HG03460 (cell line): Measurements from ENCODE around the gene TECPR1.

Experiments used
- ATAC-seq: cut with Tn5 transposase; IDR thresholded peaks from one replicate; pipeline ENCODE4 v1.9.1; 2021; ENCODE audit not compliant: unreplicated experiment

The TECPR1 gene

GRCh38 chr7:98196706-98197605 is 55.1 kb downstream of the TECPR1 start:
- no peak for ATAC-seq

DNA sequence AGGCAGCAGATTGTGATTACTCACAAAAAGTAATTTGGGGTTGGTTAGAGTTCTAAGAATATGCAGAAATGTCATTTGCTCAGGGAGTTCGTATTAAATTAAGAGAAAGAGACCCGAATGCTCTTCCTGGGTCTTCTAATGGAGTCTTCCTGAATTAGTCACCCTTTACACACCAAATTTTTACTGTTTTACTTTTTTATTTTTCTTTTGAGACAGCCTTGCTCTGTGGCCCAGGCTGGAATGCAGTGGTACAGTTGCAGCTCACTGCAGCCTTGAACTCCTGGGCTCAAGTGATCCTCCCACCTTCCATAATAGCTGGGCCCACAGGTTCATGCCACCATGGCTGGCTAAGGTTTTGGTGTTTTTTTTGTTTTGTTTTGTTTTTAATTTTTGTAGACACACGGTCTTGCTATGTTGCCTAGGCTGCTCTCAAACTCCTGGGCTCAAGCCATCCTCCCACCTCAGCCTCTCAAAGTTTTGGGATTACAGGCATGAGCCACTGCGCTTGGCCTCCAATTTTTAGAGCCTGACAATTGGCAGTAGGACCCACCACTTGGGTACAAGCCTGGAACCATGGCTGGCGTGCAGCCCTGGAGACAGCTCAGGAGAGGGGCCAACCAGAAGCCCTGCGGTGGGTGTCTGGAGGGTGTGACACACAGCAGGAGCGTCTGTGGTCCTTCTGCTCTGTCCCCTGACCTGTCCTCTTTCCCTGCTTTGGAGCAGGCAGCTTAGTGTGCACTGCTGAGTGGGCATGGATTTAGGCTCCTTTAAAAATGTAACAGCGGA is 57.2 kb downstream of the TECPR1 start:
- ATAC-seq: no peak

DNA sequence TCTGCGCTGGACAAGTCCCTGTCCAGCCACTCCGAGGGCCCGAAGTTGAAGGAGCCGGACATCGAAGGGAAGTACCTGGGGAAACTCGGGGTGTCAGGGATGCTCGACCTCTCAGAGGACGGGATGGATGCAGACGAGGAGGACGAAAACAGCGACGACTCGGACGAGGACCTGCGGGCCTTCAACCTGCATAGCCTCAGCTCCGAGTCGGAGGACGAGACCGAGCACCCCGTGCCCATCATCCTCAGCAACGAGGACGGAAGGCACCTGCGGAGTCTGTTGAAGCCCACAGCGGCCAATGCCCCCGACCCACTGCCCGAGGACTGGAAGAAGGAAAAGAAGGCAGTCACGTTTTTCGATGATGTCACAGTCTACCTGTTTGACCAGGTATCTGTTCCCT is 57.8 kb downstream of the TECPR1 start:
- no peak for ATAC-seq

DNA sequence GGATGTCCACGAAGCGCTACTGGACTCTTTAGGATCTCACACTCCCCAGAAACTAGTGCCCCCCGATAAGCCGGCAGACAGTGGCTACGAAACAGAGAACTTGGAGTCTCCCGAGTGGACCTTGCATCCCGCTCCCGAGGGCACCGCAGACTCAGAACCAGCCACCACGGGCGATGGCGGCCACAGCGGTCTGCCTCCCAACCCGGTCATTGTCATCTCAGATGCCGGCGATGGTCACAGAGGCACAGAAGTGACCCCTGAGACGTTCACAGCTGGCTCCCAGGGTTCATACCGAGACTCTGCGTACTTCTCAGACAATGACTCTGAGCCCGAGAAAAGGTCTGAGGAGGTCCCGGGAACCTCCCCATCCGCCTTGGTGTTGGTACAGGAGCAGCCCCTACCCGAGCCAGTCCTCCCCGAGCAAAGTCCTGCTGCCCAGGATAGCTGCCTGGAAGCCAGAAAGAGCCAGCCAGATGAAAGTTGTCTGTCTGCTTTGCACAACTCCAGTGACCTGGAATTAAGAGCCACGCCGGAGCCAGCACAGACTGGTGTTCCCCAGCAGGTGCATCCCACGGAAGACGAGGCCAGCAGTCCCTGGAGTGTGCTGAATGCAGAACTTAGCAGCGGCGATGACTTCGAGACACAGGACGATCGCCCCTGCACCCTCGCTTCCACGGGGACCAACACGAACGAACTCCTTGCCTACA is 58.4 kb downstream of the TECPR1 start:
- ATAC-seq: no peak

DNA sequence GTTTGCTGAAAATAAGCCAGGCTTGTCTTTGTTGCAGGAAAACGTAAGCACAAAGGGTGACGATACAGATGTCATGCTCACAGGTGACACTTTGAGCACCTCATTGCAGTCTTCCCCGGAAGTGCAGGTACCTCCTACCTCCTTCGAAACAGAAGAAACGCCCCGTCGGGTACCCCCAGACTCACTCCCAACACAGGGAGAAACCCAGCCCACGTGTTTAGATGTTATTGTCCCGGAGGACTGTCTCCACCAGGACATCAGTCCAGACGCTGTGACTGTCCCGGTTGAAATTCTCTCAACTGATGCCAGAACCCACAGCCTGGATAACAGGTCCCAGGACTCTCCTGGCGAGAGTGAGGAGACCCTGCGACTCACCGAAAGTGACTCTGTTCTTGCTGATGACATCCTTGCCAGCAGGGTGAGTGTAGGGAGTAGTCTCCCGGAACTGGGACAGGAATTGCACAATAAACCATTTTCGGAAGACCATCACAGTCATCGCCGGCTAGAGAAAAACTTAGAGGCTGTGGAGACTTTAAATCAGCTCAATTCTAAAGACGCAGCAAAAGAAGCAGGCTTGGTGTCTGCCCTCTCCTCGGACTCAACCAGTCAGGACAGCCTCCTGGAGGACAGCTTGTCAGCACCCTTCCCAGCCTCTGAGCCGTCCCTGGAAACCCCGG is 59.1 kb downstream of the TECPR1 start:
- no peak for ATAC-seq

DNA sequence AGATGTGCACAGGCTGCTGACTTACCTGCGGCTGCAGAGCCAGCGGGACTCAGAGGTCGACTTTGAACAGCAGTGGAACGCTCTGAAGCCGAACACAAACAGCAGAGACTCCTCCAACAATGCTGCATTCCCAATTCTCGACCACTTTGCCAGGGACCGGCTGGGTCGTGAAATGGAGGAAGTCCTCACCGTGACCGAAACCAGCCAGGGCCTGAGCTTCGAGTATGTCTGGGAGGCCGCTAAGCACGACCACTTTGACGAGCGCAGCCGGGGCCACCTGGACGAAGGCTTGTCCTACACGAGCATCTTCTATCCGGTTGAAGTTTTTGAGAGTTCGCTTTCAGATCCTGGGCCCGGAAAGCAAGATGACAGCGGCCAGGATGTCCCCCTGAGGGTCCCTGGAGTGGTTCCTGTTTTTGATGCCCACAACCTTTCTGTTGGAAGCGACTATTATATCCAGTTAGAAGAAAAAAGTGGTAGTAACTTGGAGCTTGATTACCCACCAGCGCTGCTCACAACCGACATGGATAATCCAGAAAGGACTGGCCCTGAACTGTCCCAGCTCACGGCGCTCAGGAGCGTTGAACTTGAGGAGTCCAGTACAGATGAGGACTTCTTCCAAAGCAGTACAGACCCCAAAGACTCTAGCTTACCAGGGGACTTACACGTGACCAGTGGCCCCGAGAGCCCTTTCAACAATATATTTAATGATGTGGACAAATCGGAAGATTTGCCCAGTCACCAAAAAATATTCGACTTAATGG is 60.2 kb downstream of the TECPR1 start:
- ATAC-seq: no peak

DNA sequence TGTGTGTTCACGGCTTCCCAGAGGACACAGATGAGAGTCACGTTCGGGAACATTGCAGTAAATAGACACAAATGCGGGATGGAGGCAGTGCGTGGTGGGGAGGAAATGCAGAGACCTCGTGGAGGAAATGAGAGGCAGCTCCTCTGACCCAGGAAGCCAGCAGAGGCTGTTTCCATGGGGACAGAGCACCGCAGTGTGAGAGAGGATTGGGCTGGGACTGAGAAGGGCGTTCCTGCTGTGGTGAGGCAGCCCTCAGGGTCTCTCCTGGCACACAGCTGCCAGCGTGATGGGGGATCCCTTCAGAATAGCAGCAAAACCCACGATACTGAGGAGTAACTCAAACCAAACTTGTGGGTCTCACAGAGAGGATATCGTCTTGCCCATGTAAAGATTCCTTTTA is 62.5 kb downstream of the TECPR1 start:
- no peak for ATAC-seq

GRCh38 chr7:98187138-98187502 is 64.9 kb downstream of the TECPR1 start:
- ATAC-seq: no peak

GRCh38 chr7:98186452-98187137 is 65.4 kb downstream of the TECPR1 start:
- no peak for ATAC-seq

DNA sequence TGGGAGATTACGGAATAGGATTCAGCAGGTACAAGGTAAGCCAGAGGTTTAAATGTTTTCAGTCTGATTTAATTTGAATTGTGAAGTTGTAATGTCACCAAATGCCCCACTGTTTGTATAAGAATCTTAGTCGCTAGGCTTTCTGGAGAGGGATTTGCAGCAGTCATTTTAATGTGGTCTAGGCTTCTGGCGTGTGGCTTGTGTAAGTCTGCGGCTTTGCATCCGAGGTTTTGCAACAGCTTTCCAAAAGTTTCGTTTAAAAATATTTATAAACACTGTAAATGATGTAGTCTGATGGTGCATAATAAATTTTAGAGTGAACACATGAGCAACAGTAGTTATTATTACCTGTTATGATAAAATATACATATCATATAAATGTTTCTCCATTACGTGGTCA is 66.9 kb downstream of the TECPR1 start:
- no peak for ATAC-seq

DNA sequence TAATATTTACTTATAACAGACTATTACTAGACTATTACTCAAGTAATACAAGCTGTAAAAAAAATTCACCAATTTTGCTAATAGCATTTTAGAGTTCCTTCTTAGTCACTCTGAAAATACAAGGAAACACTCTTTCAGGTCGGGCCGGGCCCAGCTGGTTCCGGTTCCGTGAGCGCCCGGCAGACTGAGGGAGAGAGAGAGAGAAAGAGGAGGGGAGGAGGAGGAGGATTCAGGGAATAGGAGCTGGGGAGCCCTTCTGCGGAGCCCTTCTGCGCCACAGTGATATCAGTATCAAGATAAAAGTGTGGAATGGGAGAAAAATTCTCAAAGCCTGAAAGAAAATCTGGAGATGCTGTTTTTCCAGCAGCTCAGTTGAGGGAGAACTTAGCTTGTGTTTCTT is 71.3 kb downstream of the TECPR1 start:
- ATAC-seq: no peak

GRCh38 chr7:98178762-98179490 is 73.1 kb downstream of the TECPR1 start:
- ATAC-seq: no peak

DNA sequence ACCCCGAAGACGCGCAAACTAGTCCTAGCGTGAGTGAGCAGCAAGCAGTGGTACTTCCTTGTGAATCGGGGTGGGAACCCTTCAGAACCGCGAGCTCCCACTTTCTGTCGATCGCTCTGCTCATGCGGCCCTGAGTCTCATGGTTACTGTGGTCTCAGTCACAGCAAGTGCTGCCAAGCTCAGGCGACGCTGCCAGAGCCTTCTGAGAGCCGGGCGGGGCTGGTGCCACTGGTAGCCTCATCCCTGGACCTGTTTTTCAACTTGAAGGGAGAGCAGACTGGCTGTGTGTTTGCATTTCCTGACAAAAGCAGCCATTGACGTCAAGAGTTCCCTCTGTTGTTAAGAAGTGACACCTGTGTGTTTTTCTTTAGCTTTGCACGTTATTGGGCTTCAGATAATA is 73.7 kb downstream of the TECPR1 start:
- ATAC-seq: no peak

GRCh38 chr7:98177553-98177952 is 74.5 kb downstream of the TECPR1 start:
- no peak for ATAC-seq

GRCh38 chr7:98175260-98175940 is 76.6 kb downstream of the TECPR1 start:
- ATAC-seq: no peak

DNA sequence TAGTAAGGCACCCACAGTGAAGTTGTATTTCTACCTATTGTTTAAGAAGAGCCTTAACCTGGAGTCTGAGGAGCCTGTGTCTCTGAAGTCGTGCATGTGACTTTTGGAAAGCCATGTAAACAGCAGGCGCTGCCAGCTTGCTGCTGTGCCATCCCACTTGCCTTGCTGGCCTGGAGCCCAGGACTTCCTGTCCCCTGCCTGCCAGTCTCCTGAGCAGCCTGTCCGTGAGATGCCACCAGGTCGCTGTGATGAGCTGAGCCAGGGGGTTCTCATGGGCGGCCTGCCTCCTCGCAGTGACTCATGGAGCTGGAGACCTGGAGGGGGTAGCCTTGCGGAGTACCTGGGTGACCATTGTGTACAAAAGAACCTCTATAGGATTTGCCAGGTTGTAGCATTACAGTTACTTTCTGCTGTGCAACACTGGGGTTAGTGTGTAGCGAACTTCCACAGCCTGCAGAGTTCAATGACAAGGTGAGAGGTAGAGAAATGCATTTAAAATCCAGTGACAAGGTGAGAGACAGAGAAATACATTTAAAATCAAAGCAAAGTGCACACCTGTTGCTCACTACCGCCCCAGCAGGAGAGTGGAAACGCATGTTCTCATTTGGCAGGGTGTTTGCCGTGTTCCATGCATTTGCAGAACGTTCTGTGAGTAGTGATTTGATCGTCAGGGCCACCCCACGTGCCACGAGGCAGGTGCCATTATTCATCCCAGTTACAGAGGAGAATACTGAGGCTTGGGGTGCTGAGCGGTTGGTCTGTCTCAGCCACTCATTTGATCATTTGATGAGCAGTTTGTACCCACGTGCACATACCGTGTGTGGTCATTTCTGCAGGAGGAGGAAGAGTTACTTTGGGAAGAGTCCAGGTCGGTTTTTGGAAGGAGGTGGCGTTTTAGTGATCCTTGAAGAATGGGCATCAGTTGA is 77.4 kb downstream of the TECPR1 start:
- ATAC-seq: no peak

- ATAC-seq: no peak
These were observed 80.6 kb downstream of the TECPR1 start for GRCh38 chr7:98171449-98171848.
